SK-N-SH (cell line): Measurements from ENCODE around the gene WDFY2. TPM values are rescaled to one million over a fixed set of nuclear protein-coding genes. Genes with fewer than 3 reads are reported as not detected.

Experiments used
- CTCF ChIA-PET: fragments of 300-600, 350-600 bp; formaldehyde crosslinking; extraction: SDS; loops from one replicate; lab custom pipeline; 2021; lab: Yijun Ruan, JAX
- POLR2A ChIA-PET: fragments of 350-600 bp; sonication (Branson Sonifier 250); formaldehyde crosslinking; extraction: SDS; loops from one replicate; lab custom pipeline; 2020; ENCODE audit warnings: antibody characterized with exemption, inconsistent platforms; lab: Yijun Ruan, JAX
- DNase-seq: peaks from one replicate; pipeline ENCODE4 v3.0.0; 2012
- H2AFZ ChIP-seq: fragments of 200-600 bp; sonication (generic); 2 replicates; pipeline ENCODE4 v1.8.1; 2016; ENCODE audit warnings: antibody characterized with exemption, mild to moderate bottlenecking, low read depth
- H3F3A ChIP-seq: fragments of 200-600 bp; sonication (generic); replicated peaks from 2 replicates; pipeline ENCODE3; 2016; ENCODE audit warnings: antibody characterized with exemption, mild to moderate bottlenecking; ENCODE audit not compliant: insufficient read depth
- H3K27ac ChIP-seq, 2 experiments: fragments of 200-500 bp in 1 of 2; fragments of 200-600 bp in 1 of 2; sonication (Bioruptor generic) in 1 of 2; sonication (generic), shearing (Covaris generic) in 1 of 2; 2 replicates each; pipeline versions ENCODE4 v1.5.1 to v1.6.1; 2014 to 2016; ENCODE audit warnings: low read depth in 2 of 2, inconsistent platforms in 1 of 2, low read length in 1 of 2, mild to moderate bottlenecking in 1 of 2, mixed read lengths in 1 of 2
- H3K27me3 ChIP-seq: fragments of 200-600 bp; sonication (generic), shearing (Covaris generic); 2 replicates; pipeline ENCODE4 v1.6.1; 2016; ENCODE audit warnings: mixed run types; ENCODE audit not compliant: insufficient read depth
- H3K36me3 ChIP-seq, 2 experiments: fragments of 200-500 bp in 1 of 2; fragments of 200-600 bp in 1 of 2; sonication (Bioruptor generic) in 1 of 2; sonication (generic) in 1 of 2; replicated peaks in 1 of 2; 2 replicates each; pipeline versions ENCODE3 to v1.5.1; 2014 to 2016; ENCODE audit warnings: low read length in 1 of 2, mild to moderate bottlenecking in 1 of 2; ENCODE audit not compliant: insufficient read depth in 2 of 2, control insufficient read depth in 1 of 2
- H3K4me1 ChIP-seq, 2 experiments: fragments of 200-500 bp in 1 of 2; fragments of 200-600 bp in 1 of 2; sonication (Bioruptor generic) in 1 of 2; sonication (generic), shearing (Covaris generic) in 1 of 2; 2 replicates each; pipeline versions ENCODE4 v1.5.1 to v1.6.1; 2014 to 2016; ENCODE audit warnings: low read depth in 1 of 2, low read length in 1 of 2, mixed run types in 1 of 2; ENCODE audit not compliant: insufficient read depth in 2 of 2, control insufficient read depth in 1 of 2
- H3K4me2 ChIP-seq: fragments of 200-600 bp; sonication (generic), shearing (Covaris generic); 2 replicates; pipeline ENCODE4 v1.6.1; 2017; ENCODE audit warnings: mixed run types
- H3K4me3 ChIP-seq, 2 experiments: fragments of 200-500 bp in 1 of 2; fragments of 200-600 bp in 1 of 2; sonication (Bioruptor generic) in 1 of 2; sonication (generic), shearing (Covaris generic) in 1 of 2; 2 replicates each; pipeline versions ENCODE4 v1.5.1 to v1.8.1; 2014 to 2016; ENCODE audit warnings: low read depth in 2 of 2, inconsistent platforms in 1 of 2, low read length in 1 of 2, mild to moderate bottlenecking in 1 of 2, mixed read lengths in 1 of 2, moderate library complexity in 1 of 2
- H3K79me2 ChIP-seq: fragments of 200-600 bp; sonication (generic); 2 replicates; pipeline ENCODE4 v1.8.1; 2017; ENCODE audit warnings: mild to moderate bottlenecking; ENCODE audit not compliant: insufficient read depth
- H3K9ac ChIP-seq: fragments of 200-600 bp; sonication (generic); 2 replicates; pipeline ENCODE4 v1.6.1; 2017; ENCODE audit warnings: mixed run types
- H3K9me2 ChIP-seq: fragments of 200-600 bp; sonication (generic); 2 replicates; pipeline ENCODE4 v1.6.1; 2017; ENCODE audit warnings: mixed run types
- H3K9me3 ChIP-seq: fragments of 200-600 bp; sonication (generic); 2 replicates; pipeline ENCODE4 v1.6.1; 2017; ENCODE audit warnings: mixed run types, mild to moderate bottlenecking, moderate library complexity
- H4K20me1 ChIP-seq: fragments of 200-600 bp; sonication (generic); 2 replicates; pipeline ENCODE4 v1.6.1; 2017; ENCODE audit warnings: mild to moderate bottlenecking, mixed run types; ENCODE audit not compliant: insufficient read depth
- EP300 ChIP-seq, 2 experiments: IDR thresholded peaks; 2 replicates each; pipeline versions ENCODE4 v1.4.0 to v1.6.1; 2012; ENCODE audit warnings: borderline replicate concordance in 1 of 2, low read depth in 1 of 2, low read length in 1 of 2
- FOSL2 ChIP-seq: IDR thresholded peaks from 2 replicates; pipeline ENCODE4 v1.4.0; 2012; ENCODE audit warnings: low read depth, mild to moderate bottlenecking, moderate library complexity, borderline replicate concordance
- GATA2 ChIP-seq: sonication (generic); formaldehyde crosslinking; IDR thresholded peaks from 2 replicates; pipeline ENCODE4 v1.5.0; 2020; ENCODE audit warnings: mild to moderate bottlenecking, missing genetic modification reagents
- IRF3 ChIP-seq: fragments of 150-350 bp; IDR thresholded peaks from 2 replicates; pipeline ENCODE4 v1.6.1; 2016; ENCODE audit warnings: mild to moderate bottlenecking, low read depth, low read length
- MEF2A ChIP-seq: IDR thresholded peaks from 2 replicates; pipeline ENCODE4 v1.4.0; 2012; ENCODE audit warnings: low read depth, borderline replicate concordance
- MXI1 ChIP-seq: IDR thresholded peaks from 2 replicates; pipeline ENCODE4 v1.6.1; 2012; ENCODE audit warnings: mild to moderate bottlenecking, low read depth, low read length, improper control_type of control experiment
- NFIC ChIP-seq: IDR thresholded peaks from 2 replicates; pipeline ENCODE4 v1.4.0; 2012; ENCODE audit warnings: borderline replicate concordance
- PBX3 ChIP-seq: IDR thresholded peaks from 2 replicates; pipeline ENCODE4; 2012
- POLR2AphosphoS5 ChIP-seq: IDR thresholded peaks from 2 replicates; pipeline ENCODE4 v1.6.1; 2012; ENCODE audit warnings: low read depth, low read length
- RCOR1 ChIP-seq: fragments of 150-350 bp; IDR thresholded peaks from 2 replicates; pipeline ENCODE4 v1.6.1; 2017; ENCODE audit warnings: antibody characterized with exemption, low read length
- SIN3A ChIP-seq: IDR thresholded peaks from 2 replicates; pipeline ENCODE4 v1.6.1; 2012; ENCODE audit warnings: low read depth, mild to moderate bottlenecking, low read length, moderate library complexity, borderline replicate concordance
- SMC3 ChIP-seq: IDR thresholded peaks from 2 replicates; pipeline ENCODE4 v1.6.1; 2012; ENCODE audit warnings: low read depth, low read length, improper control_type of control experiment
- YY1 ChIP-seq: IDR thresholded peaks from 2 replicates; pipeline ENCODE4 v1.4.0; 2012; ENCODE audit warnings: low read depth, mild to moderate bottlenecking
- WGBS: methylation state at CpG from one replicate; pipeline ENCODE4 v1.1.6; 2017; ENCODE audit warnings: low lambda C conversion rate; 5-methylcytosine and 5-hydroxymethylcytosine counted together
- polyA plus RNA-seq, 3 experiments: library from polyadenylated mRNA; depleted of rRNA; stranded (reverse); fragments of >200 nt; gene quantifications; 2 replicates each; pipeline ENCODE4 v1.2.3, GENCODE V29; 2012
- TF ChIP-seq, protein P1 (sequence below): fragments of 200-600 bp; sonication (generic); IDR thresholded peaks from 2 replicates; pipeline ENCODE4 v1.6.1; 2017; ENCODE audit warnings: antibody characterized with exemption, mild to moderate bottlenecking, moderate library complexity
- TF ChIP-seq, protein P2 (sequence below): IDR thresholded peaks from 2 replicates; pipeline ENCODE4 v1.6.1; 2012; ENCODE audit warnings: mild to moderate bottlenecking, low read depth, low read length, moderate library complexity

WDFY2 gene
- polyA plus RNA-seq, 1 of the 3 experiments (the other 2 are of a cell fraction) = 4.1 TPM

DNA sequence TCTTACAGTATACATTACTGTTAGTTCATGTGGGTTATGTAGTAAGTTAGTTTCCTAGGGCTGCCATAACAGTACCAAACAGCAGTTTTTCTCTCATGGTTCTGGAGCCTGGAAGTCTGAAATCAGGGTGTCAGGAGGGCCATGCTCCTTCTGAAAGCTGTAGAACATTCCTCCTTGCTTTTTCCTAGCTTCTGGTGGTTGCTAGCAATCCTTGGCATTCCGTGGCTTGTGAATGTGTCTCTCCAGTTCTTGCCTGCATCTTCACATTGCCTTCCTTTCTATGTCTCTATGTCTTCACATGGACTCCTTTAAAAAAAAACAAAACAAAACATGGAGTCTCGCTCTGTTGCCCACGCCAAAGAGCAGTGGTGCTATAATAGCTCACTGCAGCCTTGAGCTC, 95.4 kb downstream of the WDFY2 start:
- Histone ChIP-seq H3K79me2 (peaks cover 24% of the 10 kb centered on the region), H3K27me3 (no peaks in the 10 kb centered on the region), H3K4me3 (no peak overlapping the region), H2AFZ (no peak overlapping the region), H3K27ac (no peak overlapping the region), H3F3A (peaks cover 6% of the 10 kb centered on the region), H3K4me1 (peaks cover 0 to 18% of the 10 kb centered on the region in 2 experiments; a peak in 2 of 4 replicates), H3K36me3 (peaks cover 4 to 13% of the 10 kb centered on the region in 2 experiments), H3K9me3 (no peaks in the 10 kb centered on the region), H3K9me2 (no peaks in the 10 kb centered on the region), H3K4me2 (no peak overlapping the region), H3K9ac (no peak overlapping the region), H4K20me1 (no peaks in the 10 kb centered on the region)
- CTCF ChIA-PET = no interaction called here
- no peak for DNase-seq
- TF ChIP-seq GATA2 (no peak), FOSL2 (no peak), MEF2A (no peak)
- TF ChIP-seq, protein P1, sequence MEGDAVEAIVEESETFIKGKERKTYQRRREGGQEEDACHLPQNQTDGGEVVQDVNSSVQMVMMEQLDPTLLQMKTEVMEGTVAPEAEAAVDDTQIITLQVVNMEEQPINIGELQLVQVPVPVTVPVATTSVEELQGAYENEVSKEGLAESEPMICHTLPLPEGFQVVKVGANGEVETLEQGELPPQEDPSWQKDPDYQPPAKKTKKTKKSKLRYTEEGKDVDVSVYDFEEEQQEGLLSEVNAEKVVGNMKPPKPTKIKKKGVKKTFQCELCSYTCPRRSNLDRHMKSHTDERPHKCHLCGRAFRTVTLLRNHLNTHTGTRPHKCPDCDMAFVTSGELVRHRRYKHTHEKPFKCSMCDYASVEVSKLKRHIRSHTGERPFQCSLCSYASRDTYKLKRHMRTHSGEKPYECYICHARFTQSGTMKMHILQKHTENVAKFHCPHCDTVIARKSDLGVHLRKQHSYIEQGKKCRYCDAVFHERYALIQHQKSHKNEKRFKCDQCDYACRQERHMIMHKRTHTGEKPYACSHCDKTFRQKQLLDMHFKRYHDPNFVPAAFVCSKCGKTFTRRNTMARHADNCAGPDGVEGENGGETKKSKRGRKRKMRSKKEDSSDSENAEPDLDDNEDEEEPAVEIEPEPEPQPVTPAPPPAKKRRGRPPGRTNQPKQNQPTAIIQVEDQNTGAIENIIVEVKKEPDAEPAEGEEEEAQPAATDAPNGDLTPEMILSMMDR = no peak
- POLR2A ChIA-PET = no interaction called here
- 98% methylated on average over 3 of the region's 3 CpGs for WGBS

- H4K20me1 ChIP-seq = no peaks in the 10 kb centered on the region
- WGBS = 80% methylated on average over 6 of the region's 6 CpGs
- POLR2A ChIA-PET = no interaction called here
- no peaks in the 10 kb centered on the region for H3K9me2 ChIP-seq
- no peaks in the 10 kb centered on the region for H3K27me3 ChIP-seq
- DNase-seq = no peak
- H3K79me2 ChIP-seq = peaks cover 29% of the 10 kb centered on the region
- no peaks in the 10 kb centered on the region for H3K9me3 ChIP-seq
- H3K27ac ChIP-seq = peak overlapping the region in 1 of 2 experiments; percentile 81; a peak in 3 of 4 replicates
- no peak overlapping the region for H3K4me2 ChIP-seq
- peaks cover 6% of the 10 kb centered on the region for H3F3A ChIP-seq
- H3K9ac ChIP-seq = no peak overlapping the region; the same call in 1 of the 2 replicates
- H3K4me3 ChIP-seq = no peak overlapping the region
- CTCF ChIA-PET = interaction anchor here (1.3 kb wide), 1 partner anchor 13 kb away, joined by 3 read pairs; no protein-coding TSS in a partner anchor
- no peak overlapping the region for H2AFZ ChIP-seq
- H3K36me3 ChIP-seq = peaks cover 8 to 13% of the 10 kb centered on the region in 2 experiments
- H3K4me1 ChIP-seq = peaks cover 0 to 18% of the 10 kb centered on the region in 2 experiments; a peak in 2 of 4 replicates
- no peak for TF ChIP-seq MEF2A
- no peak; the same call in 1 of the 2 replicates for TF ChIP-seq PBX3
- no peak for TF ChIP-seq SIN3A
- TF ChIP-seq EP300 (IDR thresholded peaks at IDR 0.05; ENCODE audit: borderline replicate concordance in 1 of 2, low read depth in 1 of 2, low read length in 1 of 2) = no peak
- no peak; the same call in 1 of the 2 replicates for TF ChIP-seq POLR2AphosphoS5
- TF ChIP-seq, protein P1 = no peak
- no peak for TF ChIP-seq RCOR1
- no peak for TF ChIP-seq SMC3
- peak; percentile 44; the same call in 1 of the 2 replicates for TF ChIP-seq YY1
- TF ChIP-seq NFIC = no peak
- TF ChIP-seq MXI1 = no peak
- TF ChIP-seq FOSL2 = peak; percentile 81
- TF ChIP-seq, protein P2, sequence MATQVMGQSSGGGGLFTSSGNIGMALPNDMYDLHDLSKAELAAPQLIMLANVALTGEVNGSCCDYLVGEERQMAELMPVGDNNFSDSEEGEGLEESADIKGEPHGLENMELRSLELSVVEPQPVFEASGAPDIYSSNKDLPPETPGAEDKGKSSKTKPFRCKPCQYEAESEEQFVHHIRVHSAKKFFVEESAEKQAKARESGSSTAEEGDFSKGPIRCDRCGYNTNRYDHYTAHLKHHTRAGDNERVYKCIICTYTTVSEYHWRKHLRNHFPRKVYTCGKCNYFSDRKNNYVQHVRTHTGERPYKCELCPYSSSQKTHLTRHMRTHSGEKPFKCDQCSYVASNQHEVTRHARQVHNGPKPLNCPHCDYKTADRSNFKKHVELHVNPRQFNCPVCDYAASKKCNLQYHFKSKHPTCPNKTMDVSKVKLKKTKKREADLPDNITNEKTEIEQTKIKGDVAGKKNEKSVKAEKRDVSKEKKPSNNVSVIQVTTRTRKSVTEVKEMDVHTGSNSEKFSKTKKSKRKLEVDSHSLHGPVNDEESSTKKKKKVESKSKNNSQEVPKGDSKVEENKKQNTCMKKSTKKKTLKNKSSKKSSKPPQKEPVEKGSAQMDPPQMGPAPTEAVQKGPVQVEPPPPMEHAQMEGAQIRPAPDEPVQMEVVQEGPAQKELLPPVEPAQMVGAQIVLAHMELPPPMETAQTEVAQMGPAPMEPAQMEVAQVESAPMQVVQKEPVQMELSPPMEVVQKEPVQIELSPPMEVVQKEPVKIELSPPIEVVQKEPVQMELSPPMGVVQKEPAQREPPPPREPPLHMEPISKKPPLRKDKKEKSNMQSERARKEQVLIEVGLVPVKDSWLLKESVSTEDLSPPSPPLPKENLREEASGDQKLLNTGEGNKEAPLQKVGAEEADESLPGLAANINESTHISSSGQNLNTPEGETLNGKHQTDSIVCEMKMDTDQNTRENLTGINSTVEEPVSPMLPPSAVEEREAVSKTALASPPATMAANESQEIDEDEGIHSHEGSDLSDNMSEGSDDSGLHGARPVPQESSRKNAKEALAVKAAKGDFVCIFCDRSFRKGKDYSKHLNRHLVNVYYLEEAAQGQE = no peak
- TF ChIP-seq IRF3 = no peak
These were observed 96.9 kb downstream of the WDFY2 start for GRCh38 chr13:51681037-51681678.
